Neural progenitor cell (in vitro differentiated cells): Measurements from ENCODE around the gene CNN2. TPM values are rescaled to one million over a fixed set of nuclear protein-coding genes. Genes with fewer than 3 reads are reported as not detected.
A peak's percentile ranks its signal among the peaks of the same experiment; 100 is the strongest.

Experiments
- DNase-seq: peaks from one replicate; pipeline ENCODE4 v3.0.0-alpha.2; 2016; ENCODE audit warnings: low spot score
- H2AFZ ChIP-seq: fragments of 200-600 bp; sonication (generic); replicated peaks from 2 replicates; pipeline ENCODE4 v1.6.1; 2016; ENCODE audit warnings: antibody characterized with exemption
- H3F3A ChIP-seq: fragments of 200-600 bp; sonication (generic); 2 replicates; pipeline ENCODE4 v1.6.1; 2016; ENCODE audit warnings: antibody characterized with exemption, low read depth
- H3K27ac ChIP-seq: fragments of 200-600 bp; sonication (generic); 2 replicates; pipeline ENCODE4 v1.5.1; 2016; ENCODE audit warnings: mild to moderate bottlenecking
- H3K27me3 ChIP-seq: fragments of 200-600 bp; sonication (generic); 2 replicates; pipeline ENCODE4 v1.6.1; 2016; ENCODE audit warnings: mild to moderate bottlenecking, moderate library complexity
- H3K36me3 ChIP-seq: fragments of 200-600 bp; sonication (generic); 2 replicates; pipeline ENCODE4 v1.5.1; 2016
- H3K4me1 ChIP-seq: fragments of 200-600 bp; sonication (generic); 2 replicates; pipeline ENCODE4 v1.6.1; 2016; ENCODE audit warnings: mixed run types
- H3K4me2 ChIP-seq: fragments of 200-600 bp; sonication (generic); 2 replicates; pipeline ENCODE4 v1.6.1; 2016
- H3K4me3 ChIP-seq: fragments of 200-600 bp; sonication (generic); 2 replicates; pipeline ENCODE4 v1.5.1; 2016
- H3K79me2 ChIP-seq: fragments of 200-600 bp; sonication (generic); 2 replicates; pipeline ENCODE4 v1.6.1; 2016; ENCODE audit warnings: low read depth
- H3K9ac ChIP-seq: fragments of 200-600 bp; sonication (generic); 2 replicates; pipeline ENCODE4 v1.6.1; 2016
- H3K9me3 ChIP-seq: fragments of 200-600 bp; sonication (generic); 2 replicates; pipeline ENCODE4 v1.5.1; 2016; ENCODE audit warnings: low read depth
- H4K20me1 ChIP-seq: fragments of 200-600 bp; sonication (generic); 2 replicates; pipeline ENCODE4 v1.6.1; 2016; ENCODE audit warnings: low read depth
- H3K27ac Mint-ChIP-seq: 3 replicates; pipeline ENCODE4 v1.8.0; 2021; ENCODE audit warnings: mixed read lengths
- H3K27me3 Mint-ChIP-seq: 2 replicates; pipeline ENCODE4 v1.8.0; 2022; ENCODE audit warnings: low read depth, mild to moderate bottlenecking, inconsistent platforms, moderate library complexity, mixed read lengths; ENCODE audit not compliant: insufficient read depth
- H3K36me3 Mint-ChIP-seq: 3 replicates; pipeline ENCODE4 v1.8.0; 2021; ENCODE audit warnings: mixed read lengths
- H3K4me1 Mint-ChIP-seq: 3 replicates; pipeline ENCODE4 v1.8.0; 2021; ENCODE audit warnings: mixed read lengths
- H3K4me3 Mint-ChIP-seq: 3 replicates; pipeline ENCODE4 v1.8.0; 2021; ENCODE audit warnings: mild to moderate bottlenecking, moderate library complexity, mixed read lengths
- H3K9me3 Mint-ChIP-seq: 3 replicates; pipeline ENCODE4 v1.8.0; 2020; ENCODE audit warnings: mixed read lengths
- CTCF ChIP-seq: fragments of 200-600 bp; sonication (generic); IDR thresholded peaks from 2 replicates; pipeline ENCODE4 v1.5.1; 2017; ENCODE audit warnings: antibody characterized with exemption, mild to moderate bottlenecking
- EZH2 ChIP-seq: fragments of 200-600 bp; sonication (generic); IDR thresholded peaks from 2 replicates; pipeline ENCODE4 v1.6.1; 2017; ENCODE audit warnings: antibody characterized with exemption, mild to moderate bottlenecking, moderate library complexity
- EZH2phosphoT487 ChIP-seq: fragments of 200-600 bp; sonication (generic); IDR thresholded peaks from 2 replicates; pipeline ENCODE4 v1.6.1; 2017; ENCODE audit warnings: antibody characterized with exemption
- total RNA-seq: library from RNA; depleted of rRNA; stranded (reverse); fragments of >200 nt; gene quantifications from 2 replicates; pipeline ENCODE4 v1.2.3, GENCODE V29; 2015; ENCODE audit warnings: low replicate concordance

Gene CNN2
- total RNA-seq, 1 donor from 2014 or later, result 131 TPM

GRCh38 chr19:1017115-1017905, 9.1 kb upstream of the CNN2 start:
- Mint-ChIP-seq H3K27me3 (peaks cover 8% of the 10 kb centered on the region), H3K4me3 (peak overlapping the region; percentile 58), H3K9me3 (no peaks in the 10 kb centered on the region), H3K27ac (peak overlapping the region; percentile 53), H3K4me1 (peaks cover 39% of the 10 kb centered on the region), H3K36me3 (no peaks in the 10 kb centered on the region)
- no peaks in the 10 kb centered on the region for H3K36me3 ChIP-seq
- peaks cover 15% of the 10 kb centered on the region for H3F3A ChIP-seq
- H3K27ac ChIP-seq, result no peak overlapping the region
- peaks cover 67% of the 10 kb centered on the region for H4K20me1 ChIP-seq
- H3K4me2 ChIP-seq, result no peak overlapping the region
- H3K27me3 ChIP-seq, result no peaks in the 10 kb centered on the region
- H3K79me2 ChIP-seq, result peaks cover 67% of the 10 kb centered on the region
- no peak for DNase-seq
- peaks cover 21% of the 10 kb centered on the region for H3K4me1 ChIP-seq
- no peak for TF ChIP-seq EZH2
- no peaks in the 10 kb centered on the region for H3K9me3 ChIP-seq
- H3K9ac ChIP-seq, result no peak overlapping the region
- no peak overlapping the region for H3K4me3 ChIP-seq
- no peak overlapping the region for H2AFZ ChIP-seq

- no peaks in the 10 kb centered on the region for H3K9me3 ChIP-seq
- no peak for DNase-seq
- no peak overlapping the region for H3K9ac ChIP-seq
- peaks cover 67% of the 10 kb centered on the region for H3K79me2 ChIP-seq
- H3K36me3 ChIP-seq, result no peaks in the 10 kb centered on the region
- H3K4me3 ChIP-seq, result no peak overlapping the region
- no peak overlapping the region for H3K4me3 Mint-ChIP-seq
- H3K27ac Mint-ChIP-seq, result no peak overlapping the region
- TF ChIP-seq CTCF (no peak), EZH2phosphoT487 (no peak), EZH2 (no peak)
- no peaks in the 10 kb centered on the region for H3K9me3 Mint-ChIP-seq
- H3K4me1 ChIP-seq, result peaks cover 21% of the 10 kb centered on the region
- H3K27ac ChIP-seq, result no peak overlapping the region
- H3K27me3 Mint-ChIP-seq, result peaks cover 8% of the 10 kb centered on the region
- H2AFZ ChIP-seq, result no peak overlapping the region
- H3K4me2 ChIP-seq, result no peak overlapping the region
- no peaks in the 10 kb centered on the region for H3K36me3 Mint-ChIP-seq
- no peaks in the 10 kb centered on the region for H3K27me3 ChIP-seq
- peaks cover 21% of the 10 kb centered on the region for H3F3A ChIP-seq
- H3K4me1 Mint-ChIP-seq, result peaks cover 39% of the 10 kb centered on the region
- peaks cover 67% of the 10 kb centered on the region for H4K20me1 ChIP-seq
Measured at GRCh38 chr19:1017906-1018305, 8.5 kb upstream of the CNN2 start.

GRCh38 chr19:1018393-1018792, 8.0 kb upstream of the CNN2 start:
- Histone ChIP-seq H2AFZ (no peak overlapping the region), H3K27me3 (no peaks in the 10 kb centered on the region), H3K4me2 (no peak overlapping the region), H3K79me2 (peaks cover 67% of the 10 kb centered on the region), H3K4me3 (no peak overlapping the region), H3K9ac (no peak overlapping the region), H3K27ac (no peak overlapping the region), H3K9me3 (no peaks in the 10 kb centered on the region), H3F3A (peaks cover 21% of the 10 kb centered on the region), H3K36me3 (no peaks in the 10 kb centered on the region), H3K4me1 (peaks cover 21% of the 10 kb centered on the region), H4K20me1 (peaks cover 67% of the 10 kb centered on the region)
- Mint-ChIP-seq H3K9me3 (no peaks in the 10 kb centered on the region), H3K27ac (no peak overlapping the region), H3K4me3 (peak overlapping the region; percentile 78), H3K27me3 (peaks cover 8% of the 10 kb centered on the region), H3K4me1 (peaks cover 39% of the 10 kb centered on the region), H3K36me3 (no peaks in the 10 kb centered on the region)
- no peak for DNase-seq
- TF ChIP-seq EZH2 (no peak), EZH2phosphoT487 (no peak), CTCF (no peak)

- Histone ChIP-seq H3K27me3 (no peaks in the 10 kb centered on the region), H3K4me1 (peaks cover 21% of the 10 kb centered on the region), H3K9ac (peak overlapping the region; percentile 39), H3K36me3 (no peaks in the 10 kb centered on the region), H3F3A (peaks cover 21% of the 10 kb centered on the region), H3K4me3 (peak overlapping the region; percentile 97), H3K9me3 (no peaks in the 10 kb centered on the region), H3K4me2 (peak overlapping the region; percentile 97), H2AFZ (no peak overlapping the region), H3K79me2 (peaks cover 67% of the 10 kb centered on the region), H3K27ac (no peak overlapping the region), H4K20me1 (peaks cover 64% of the 10 kb centered on the region)
- no peaks in the 10 kb centered on the region for H3K36me3 Mint-ChIP-seq
- H3K27ac Mint-ChIP-seq, result no peak overlapping the region
- peak overlapping the region; percentile 91 for H3K4me3 Mint-ChIP-seq
- no peaks in the 10 kb centered on the region for H3K9me3 Mint-ChIP-seq
- H3K4me1 Mint-ChIP-seq, result peaks cover 39% of the 10 kb centered on the region
- no peak for DNase-seq
- no peak for TF ChIP-seq EZH2
- H3K27me3 Mint-ChIP-seq, result peaks cover 8% of the 10 kb centered on the region
Measured at GRCh38 chr19:1018932-1019615, 7.3 kb upstream of the CNN2 start.
